Raji (cell line): ENCODE results near the gene SEH1L.
A peak's percentile ranks its signal among the peaks of the same experiment; 100 is the strongest.

Source experiments
- POLR2A ChIP-seq: IDR thresholded peaks from 2 replicates; pipeline ENCODE4 v1.6.1; 2011; ENCODE audit warnings: low read depth, low read length, control low read depth; ENCODE audit not compliant: insufficient read depth

SEH1L gene

DNA sequence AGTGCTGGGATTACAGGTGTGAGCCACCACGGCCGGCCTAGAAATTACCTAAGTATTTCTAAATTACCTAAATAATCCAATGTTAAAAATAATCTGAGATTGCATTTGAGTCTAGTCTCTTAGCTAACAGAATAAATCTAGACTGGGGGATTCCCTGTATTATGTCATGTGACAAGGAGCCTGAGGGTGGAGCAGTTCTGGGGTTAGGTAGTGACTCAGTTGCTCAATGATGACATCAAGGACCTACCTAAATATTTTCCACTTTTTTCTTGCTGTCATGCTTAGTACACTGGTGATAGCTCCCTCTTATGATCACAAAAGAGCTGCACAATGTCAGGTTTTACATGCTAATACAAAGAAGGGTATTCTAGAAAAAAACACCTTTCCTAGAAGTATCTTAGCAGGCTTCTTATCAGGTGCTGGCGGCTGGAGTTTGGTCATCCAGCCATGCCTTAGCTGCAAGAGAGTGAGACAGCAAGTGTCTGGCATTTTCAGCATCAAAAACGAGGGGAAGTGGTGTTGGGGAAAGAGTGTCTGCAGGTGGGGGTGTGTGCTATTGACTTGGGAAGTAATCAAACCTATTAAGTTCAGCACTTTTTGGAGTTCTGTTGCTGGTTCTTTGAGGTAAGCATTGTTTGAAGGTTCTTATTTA lies 25.9 kb downstream of the SEH1L start:
- no peak for TF ChIP-seq POLR2A

- no peak for TF ChIP-seq POLR2A
Observed at GRCh38 chr18:12975488-12975887, 27.7 kb downstream of the SEH1L start.

DNA sequence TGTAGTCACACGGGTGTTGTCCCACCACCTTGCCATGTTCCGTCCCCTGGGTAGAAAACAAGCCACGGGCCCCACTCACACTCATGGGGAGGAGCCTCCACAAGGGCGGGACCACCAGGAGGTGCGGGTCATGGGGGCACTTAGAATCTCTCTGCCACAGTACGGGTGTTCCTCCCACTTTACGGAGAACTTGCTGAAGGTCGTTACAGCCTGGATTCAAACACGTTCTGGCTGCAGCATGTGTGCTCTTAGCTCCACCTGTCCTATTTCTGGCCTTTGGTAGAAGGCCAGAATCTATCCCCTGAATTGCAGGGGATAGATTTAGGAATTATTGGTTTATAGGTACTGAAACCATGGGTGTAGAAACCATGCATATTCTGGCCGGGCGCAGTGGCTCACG lies 28.5 kb downstream of the SEH1L start:
- no peak for TF ChIP-seq POLR2A

DNA sequence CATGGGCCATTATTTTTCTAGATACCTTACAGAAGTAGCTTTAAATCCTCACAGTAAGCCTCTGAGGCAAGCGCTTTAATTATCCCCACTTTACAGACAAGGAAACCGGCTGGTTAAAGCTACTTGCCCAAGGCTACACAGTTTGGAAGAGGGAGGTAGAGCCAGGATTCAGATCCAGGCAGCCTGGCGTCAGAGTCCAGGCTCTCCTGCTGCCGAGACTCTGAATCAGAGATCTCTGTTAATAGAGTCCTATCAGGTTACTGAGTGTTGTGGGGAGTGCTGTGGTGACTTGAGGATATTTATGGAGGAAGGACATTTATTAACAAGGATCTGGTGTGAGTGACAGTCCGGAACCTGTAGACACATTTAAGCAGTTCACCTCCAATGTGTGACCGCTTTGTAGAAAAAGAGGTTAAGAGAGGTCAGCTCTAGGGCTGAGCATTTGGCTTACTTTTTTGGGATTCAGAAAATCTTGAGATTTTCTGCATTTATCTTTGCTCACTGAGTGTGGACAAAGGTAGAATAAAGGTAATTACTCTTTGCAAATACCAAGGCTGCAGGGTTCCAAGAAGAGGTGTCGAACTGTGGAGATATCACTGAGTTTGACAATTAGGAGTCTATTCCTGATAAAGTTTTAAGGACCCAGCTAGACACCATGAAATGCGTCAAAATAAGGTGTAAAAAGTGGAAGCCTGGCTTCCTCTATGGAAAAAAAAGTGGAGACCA lies 41.7 kb downstream of the SEH1L start:
- no peak for TF ChIP-seq POLR2A

GRCh38 chr18:12990123-12990475 lies 42.3 kb downstream of the SEH1L start:
- peak; percentile 44; the same call in 1 of the 2 replicates for TF ChIP-seq POLR2A

DNA sequence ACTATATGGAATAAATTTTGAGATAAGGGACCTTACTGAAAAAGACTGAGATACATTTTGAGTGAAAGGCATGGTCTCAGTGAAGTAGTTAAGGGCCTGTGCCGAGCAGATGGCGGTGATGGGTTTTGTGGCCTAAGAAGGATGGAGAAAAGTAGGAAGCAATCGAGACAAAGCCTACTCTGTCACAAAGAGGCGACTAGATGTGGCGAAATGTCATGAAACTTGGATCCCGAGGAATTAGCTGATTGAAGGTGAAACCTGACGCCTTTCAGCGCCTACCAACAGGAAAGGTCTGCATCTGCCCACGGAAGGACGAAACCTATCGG lies 42.8 kb downstream of the SEH1L start:
- TF ChIP-seq POLR2A: no peak

- TF ChIP-seq POLR2A: peak; percentile 97
Observed at GRCh38 chr18:12990967-12991820, 43.4 kb downstream of the SEH1L start, which contains the start of gene CEP192. Gene CEP192, plus strand, starts transcription at chr18:12991362. Its CDS starts 8,063 bp downstream, at chr18:12999425.

DNA sequence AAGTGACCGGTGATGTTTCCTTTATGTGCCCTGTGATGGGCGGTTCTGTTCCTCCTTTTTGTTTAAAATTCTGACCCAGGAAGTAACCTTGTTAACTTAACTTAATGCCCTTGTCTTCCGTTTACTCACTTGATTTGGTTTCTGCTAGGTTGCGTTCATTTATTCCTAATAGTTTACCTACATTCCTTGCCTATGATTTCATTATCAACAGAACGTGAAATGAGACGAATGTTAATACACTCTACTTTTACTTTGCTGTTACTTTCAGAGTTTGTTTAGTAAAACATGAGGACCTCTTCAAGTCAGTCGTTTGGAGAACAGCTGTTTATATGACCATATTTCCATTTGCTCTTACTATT lies 44.0 kb downstream of the SEH1L start:
- no peak for TF ChIP-seq POLR2A

DNA sequence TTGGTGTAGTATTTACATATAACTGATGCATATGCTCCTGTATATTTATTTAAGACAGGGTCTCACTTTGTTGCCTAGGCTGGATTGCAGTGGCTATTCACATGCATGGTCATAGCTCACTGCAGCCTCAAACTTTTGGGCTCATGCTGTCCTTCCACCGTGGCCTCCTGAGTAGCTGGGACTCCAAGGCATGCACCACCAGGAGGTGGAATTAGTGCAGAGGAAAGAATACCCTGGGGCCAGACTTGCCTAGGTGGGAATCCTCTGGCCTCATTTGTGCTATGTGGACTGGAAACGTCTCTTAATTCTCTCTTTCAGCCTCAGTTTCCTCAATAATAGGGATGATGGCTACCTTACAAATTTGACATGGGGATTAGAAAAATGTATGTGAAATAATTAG lies 45.6 kb downstream of the SEH1L start:
- TF ChIP-seq POLR2A: no peak

- no peak for TF ChIP-seq POLR2A
Observed at GRCh38 chr18:12995424-12995823, 47.6 kb downstream of the SEH1L start.

- TF ChIP-seq POLR2A: no peak
Observed at GRCh38 chr18:12995952-12996477, 48.2 kb downstream of the SEH1L start.

- no peak for TF ChIP-seq POLR2A
Observed at GRCh38 chr18:12996661-12997292, 49.0 kb downstream of the SEH1L start.

GRCh38 chr18:12998332-12999060 lies 50.7 kb downstream of the SEH1L start:
- no peak for TF ChIP-seq POLR2A

GRCh38 chr18:13003466-13003896 lies 55.7 kb downstream of the SEH1L start:
- no peak for TF ChIP-seq POLR2A
